H54 (cell line): ENCODE measurements around the gene MYO7A.
A peak's percentile ranks its signal among the peaks of the same experiment; 100 is the strongest.

ENCODE experiments used
- DNase-seq: peaks from one replicate; pipeline ENCODE4 v3.0.0; 2011; ENCODE audit warnings: low spot score, mixed read lengths; ENCODE audit not compliant: insufficient read length
- FAIRE-seq: peaks from 3 replicates; lab custom pipeline; 2011; peaks lifted over from hg19 to GRCh38; lab: Jason Lieb, UNC
- POLR2A ChIP-seq: IDR thresholded peaks from 2 replicates; pipeline ENCODE4 v1.6.1; 2011; ENCODE audit warnings: low read depth, mild to moderate bottlenecking, low read length

MYO7A gene

DNA sequence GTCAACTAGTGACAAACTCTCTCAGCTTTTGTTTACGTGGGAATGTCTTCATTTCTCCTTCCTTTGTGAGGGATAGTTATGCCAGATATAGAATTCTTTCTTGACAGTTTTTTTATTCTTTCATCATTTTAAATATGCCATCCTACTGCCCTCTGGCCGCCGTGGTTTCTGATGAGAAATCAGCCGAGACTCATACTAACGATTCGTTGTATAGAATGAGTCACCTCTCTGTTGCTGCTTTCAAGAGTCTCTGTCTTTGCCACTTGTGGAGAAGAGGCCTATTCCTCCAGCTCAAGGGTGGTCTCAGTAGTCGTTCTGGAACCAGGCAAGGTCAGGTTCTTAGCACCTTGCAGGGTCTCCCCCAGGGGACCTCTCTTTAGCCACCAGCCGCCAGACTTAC, 8.0 kb downstream of the MYO7A start:
- no peak for TF ChIP-seq POLR2A
- FAIRE-seq, result no peak
- peak; percentile 78 for DNase-seq

GRCh38 chr11:77136784-77137420, 8.9 kb downstream of the MYO7A start:
- FAIRE-seq (no peak), DNase-seq (no peak)
- no peak for TF ChIP-seq POLR2A

- DNase-seq (no peak), FAIRE-seq (no peak)
- TF ChIP-seq POLR2A, result no peak
These were observed 9.4 kb downstream of the MYO7A start for GRCh38 chr11:77137421-77137820.

DNA sequence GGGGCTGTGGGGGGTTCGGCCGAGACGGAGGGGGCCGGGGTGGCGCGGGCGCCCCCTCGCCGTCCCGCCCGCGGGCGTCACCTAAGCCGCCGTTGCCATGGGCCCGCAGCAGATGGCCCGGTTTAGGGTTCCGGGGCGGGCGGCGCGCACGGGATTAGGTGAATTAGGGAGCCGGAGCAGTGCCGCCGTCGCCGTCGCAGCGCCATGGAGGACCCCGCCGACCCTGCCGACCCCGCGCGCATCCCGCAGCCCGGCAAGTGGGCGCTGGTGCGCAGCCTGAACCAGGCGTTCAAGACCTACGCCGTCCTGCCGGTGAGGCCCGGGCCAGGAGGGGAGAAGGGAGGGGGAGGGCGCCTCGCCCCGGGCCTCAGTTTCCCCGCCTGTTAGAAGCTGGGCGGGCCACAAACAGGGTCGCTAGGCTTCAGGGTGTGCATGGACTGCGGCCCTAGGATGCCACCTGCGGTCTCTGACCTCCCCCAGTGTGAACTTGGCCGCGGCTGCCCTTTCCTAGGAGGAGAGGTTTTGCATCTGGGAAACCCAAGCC, 10.1 kb downstream of the MYO7A start:
- DNase-seq, result no peak
- FAIRE-seq, result no peak
- no peak for TF ChIP-seq POLR2A

GRCh38 chr11:77139201-77139600, 11.2 kb downstream of the MYO7A start:
- no peak for FAIRE-seq
- no peak for DNase-seq
- no peak for TF ChIP-seq POLR2A

DNA sequence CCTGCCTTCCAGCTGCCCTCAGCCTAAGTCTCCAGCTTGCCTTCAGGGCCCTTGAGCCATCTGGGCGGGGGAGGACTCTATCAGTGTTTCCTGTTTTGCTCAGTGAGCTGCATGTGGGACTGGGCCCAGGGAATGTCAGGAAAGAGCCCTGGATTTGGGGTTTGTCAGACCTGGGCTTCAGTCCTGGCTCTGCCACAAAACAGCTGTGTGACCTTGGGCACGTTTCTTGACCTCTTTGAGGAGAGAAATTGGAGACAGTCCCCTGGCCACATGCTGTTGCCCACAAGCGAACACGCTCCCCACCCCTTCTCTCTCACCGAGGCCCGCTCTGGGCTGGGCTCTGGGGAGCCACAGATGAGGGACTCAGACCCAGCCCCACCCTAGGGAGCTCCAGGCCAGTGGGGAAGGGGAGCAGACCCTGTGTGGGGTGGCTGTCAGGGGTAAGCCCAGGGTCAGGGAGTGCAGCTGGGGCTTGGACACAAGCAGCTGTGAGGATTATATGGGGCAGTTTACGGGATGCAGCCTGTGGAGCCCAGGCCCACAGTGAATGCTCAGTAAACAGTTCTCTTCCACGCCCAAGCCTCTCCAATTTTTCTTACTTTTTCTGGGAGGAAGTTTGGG, 12.3 kb downstream of the MYO7A start:
- peak; percentile 37 for DNase-seq
- no peak for TF ChIP-seq POLR2A
- FAIRE-seq, result no peak

- no peak for FAIRE-seq
- DNase-seq, result no peak
These were observed 13.0 kb downstream of the MYO7A start for GRCh38 chr11:77141034-77141433.

GRCh38 chr11:77141475-77141874, 13.4 kb downstream of the MYO7A start:
- no peak for DNase-seq
- TF ChIP-seq POLR2A, result no peak
- no peak for FAIRE-seq

More at GRCh38 chr11:77141034-77141433, 13.0 kb downstream of the MYO7A start:
- TF ChIP-seq POLR2A, result no peak

- DNase-seq (no peak), FAIRE-seq (no peak)
- TF ChIP-seq POLR2A, result no peak
These were observed 14.3 kb downstream of the MYO7A start for GRCh38 chr11:77142091-77142975.

DNA sequence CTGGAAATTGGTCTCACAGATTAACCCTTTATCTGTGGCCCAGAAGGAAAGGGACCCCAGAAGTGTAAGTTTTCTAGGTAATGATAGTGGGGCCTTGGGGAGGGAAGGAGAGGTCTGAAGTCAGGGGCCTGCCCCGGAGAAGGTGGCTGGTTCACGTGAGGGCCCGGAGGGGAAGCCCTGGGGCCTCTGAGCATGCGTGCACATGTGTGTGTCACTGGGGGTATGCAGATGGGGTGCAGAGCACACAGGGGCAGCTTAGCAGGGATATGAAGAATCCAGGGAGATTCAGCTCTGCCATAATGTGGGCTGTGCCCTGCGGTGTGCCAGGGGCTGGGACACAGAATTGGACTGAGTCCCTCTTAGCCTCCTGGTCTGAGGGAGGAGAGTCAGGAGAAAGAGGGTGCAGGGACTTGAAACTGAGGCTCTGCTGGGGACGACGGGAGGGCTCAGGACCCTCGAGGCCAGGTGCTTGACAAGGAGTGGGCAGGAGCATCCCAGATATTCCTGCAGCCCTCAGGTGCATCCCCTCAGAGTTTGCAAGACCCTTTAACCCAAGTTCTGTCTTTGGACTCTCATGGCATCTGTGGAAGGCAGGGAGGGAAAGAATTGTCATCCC, 15.5 kb downstream of the MYO7A start:
- TF ChIP-seq POLR2A, result no peak
- FAIRE-seq (no peak), DNase-seq (no peak)

DNA sequence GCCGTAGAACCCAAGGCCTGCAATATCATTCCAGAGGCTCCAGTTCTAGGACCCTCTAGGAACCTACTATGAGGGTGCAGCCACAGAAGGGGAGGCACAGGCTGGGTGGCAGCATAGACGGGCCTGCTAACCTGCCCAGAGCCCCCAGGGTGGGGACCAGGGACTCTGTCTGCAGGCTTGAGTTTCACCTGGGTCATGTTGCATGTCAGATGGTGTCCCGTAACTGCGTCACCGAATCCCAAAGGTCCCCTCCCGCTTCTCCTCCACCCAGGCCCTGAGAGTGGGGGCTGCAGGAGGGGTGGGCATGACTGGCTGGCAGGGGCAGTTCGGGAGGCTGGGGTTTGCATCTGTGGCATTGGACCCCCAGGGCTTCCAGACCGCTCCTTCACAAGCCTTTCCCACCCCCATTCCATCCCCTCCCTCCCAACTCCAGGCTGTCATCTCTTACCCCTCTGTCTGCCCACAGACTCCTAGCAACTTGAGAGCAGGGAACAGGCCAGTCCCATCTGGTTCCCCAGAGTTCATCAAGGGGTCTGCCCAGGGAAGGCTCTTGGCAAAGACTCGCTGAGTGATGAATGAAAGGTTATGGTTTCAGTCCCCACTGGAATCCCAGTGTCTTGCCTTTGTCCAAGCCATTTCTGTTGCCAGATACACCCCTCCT, 16.3 kb downstream of the MYO7A start:
- TF ChIP-seq POLR2A, result no peak
- FAIRE-seq, result no peak

DNA sequence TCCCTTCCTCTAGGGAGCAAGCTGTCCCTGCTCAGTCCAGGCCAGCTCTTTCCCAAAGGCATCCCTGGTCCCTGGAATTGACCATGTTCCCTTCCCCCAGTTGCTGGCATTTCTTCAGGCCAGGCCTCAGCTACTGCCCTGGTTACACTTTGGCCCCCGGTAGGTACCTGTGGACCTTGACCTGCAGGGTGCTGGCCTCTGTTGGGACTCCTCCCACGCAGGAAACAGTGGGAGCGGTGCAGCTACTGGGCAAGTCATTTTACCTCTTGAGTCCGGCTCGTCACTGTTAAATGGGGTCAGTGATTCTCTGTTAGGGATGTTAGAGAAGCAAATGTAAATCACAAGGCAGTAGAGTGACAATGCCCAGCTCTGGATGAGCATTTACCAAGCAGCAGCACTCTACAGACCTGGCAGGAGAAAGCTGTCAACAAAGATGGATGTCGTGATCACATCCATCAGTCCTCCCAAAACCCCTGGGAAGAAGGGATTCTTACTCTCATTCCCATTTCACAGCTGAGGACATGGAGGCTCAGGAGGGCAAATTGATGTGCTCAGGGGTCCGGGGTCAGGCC, 16.9 kb downstream of the MYO7A start:
- DNase-seq (no peak), FAIRE-seq (no peak)
- no peak for TF ChIP-seq POLR2A

More for the DNA sequence above, 16.3 kb downstream of the MYO7A start:
- no peak for DNase-seq
